ENCODE measurements around the gene TRAK2.

The TRAK2 gene

DNA sequence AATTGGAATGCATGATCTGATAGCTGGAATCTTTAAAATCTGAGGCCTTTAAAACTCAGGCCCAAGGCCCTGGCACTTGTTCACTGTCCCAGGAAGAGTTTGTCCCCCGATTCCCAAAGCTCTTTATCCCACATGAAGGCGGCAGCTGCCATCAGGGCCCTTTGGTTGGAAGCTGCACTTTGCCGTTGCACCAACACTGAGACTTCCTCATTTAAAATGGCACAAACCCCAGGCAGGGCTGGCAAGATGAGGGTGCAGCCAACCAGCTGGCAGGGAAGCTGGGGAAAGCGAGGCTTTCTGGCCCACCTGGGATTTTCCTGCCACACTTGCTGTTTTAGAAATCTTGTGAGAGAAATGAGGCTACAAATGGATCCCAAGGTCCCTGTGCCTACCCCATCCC lies 100.4 kb downstream of the TRAK2 start:
- TF ChIP-seq, protein P1, sequence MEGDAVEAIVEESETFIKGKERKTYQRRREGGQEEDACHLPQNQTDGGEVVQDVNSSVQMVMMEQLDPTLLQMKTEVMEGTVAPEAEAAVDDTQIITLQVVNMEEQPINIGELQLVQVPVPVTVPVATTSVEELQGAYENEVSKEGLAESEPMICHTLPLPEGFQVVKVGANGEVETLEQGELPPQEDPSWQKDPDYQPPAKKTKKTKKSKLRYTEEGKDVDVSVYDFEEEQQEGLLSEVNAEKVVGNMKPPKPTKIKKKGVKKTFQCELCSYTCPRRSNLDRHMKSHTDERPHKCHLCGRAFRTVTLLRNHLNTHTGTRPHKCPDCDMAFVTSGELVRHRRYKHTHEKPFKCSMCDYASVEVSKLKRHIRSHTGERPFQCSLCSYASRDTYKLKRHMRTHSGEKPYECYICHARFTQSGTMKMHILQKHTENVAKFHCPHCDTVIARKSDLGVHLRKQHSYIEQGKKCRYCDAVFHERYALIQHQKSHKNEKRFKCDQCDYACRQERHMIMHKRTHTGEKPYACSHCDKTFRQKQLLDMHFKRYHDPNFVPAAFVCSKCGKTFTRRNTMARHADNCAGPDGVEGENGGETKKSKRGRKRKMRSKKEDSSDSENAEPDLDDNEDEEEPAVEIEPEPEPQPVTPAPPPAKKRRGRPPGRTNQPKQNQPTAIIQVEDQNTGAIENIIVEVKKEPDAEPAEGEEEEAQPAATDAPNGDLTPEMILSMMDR (conservative IDR thresholded peaks at IDR 0.05): no peak
- TF ChIP-seq ZFX (IDR thresholded peaks at IDR 0.05): no peak

GRCh38 chr2:201349601-201350000 lies 101.7 kb downstream of the TRAK2 start:
- H3K27ac ChIP-seq: no peak overlapping the region
- TF ChIP-seq, protein P1 (conservative IDR thresholded peaks at IDR 0.05): no peak
- TF ChIP-seq ZFX (IDR thresholded peaks at IDR 0.05): no peak

More for the DNA sequence above, 100.4 kb downstream of the TRAK2 start:
- no peak overlapping the region for H3K27ac ChIP-seq

GRCh38 chr2:201348758-201349157 lies 102.5 kb downstream of the TRAK2 start:
- H3K27ac ChIP-seq: no peak overlapping the region
- TF ChIP-seq ZFX (IDR thresholded peaks at IDR 0.05): no peak
- TF ChIP-seq, protein P1 (conservative IDR thresholded peaks at IDR 0.05): no peak

GRCh38 chr2:201347138-201347537 lies 104.1 kb downstream of the TRAK2 start:
- TF ChIP-seq, protein P1 (conservative IDR thresholded peaks at IDR 0.05): no peak
- no peak for TF ChIP-seq ZFX (IDR thresholded peaks at IDR 0.05)
- H3K27ac ChIP-seq: no peak overlapping the region

DNA sequence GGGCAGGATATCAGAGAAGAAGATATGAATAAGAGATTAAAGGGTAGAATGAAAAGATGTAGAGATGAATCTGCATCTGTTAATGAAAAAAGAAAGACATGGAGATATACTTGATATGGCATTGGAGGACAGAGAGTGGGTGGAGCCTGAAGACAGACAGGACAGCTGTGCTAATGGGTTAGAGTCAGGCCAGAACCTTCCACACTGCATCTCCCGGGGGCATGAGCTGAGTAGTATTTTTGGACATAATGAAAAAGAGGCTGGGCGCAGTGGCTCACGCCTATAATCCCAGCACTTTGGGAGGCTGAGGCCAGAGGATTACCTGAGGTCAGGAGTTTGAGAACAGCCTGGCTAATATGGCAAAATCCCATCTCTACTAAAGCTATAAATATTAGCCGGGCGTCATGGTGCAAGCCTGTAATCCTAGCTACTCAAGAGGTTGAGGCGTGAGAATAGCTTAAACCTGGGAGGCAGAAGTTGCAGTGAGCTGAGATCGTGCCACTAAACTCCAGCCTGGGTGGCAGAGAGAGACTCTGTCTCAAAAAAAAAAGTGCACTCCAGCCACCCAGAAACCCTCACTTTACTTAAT lies 105.5 kb downstream of the TRAK2 start:
- H3K27ac ChIP-seq: no peak overlapping the region
- no peak for TF ChIP-seq ZFX (IDR thresholded peaks at IDR 0.05)
- TF ChIP-seq, protein P1 (conservative IDR thresholded peaks at IDR 0.05): no peak

- no peak overlapping the region for H3K27ac ChIP-seq
- TF ChIP-seq, protein P1 (conservative IDR thresholded peaks at IDR 0.05): no peak; the same call in 1 of the 2 replicates
- TF ChIP-seq ZFX (IDR thresholded peaks at IDR 0.05): no peak
Observed at GRCh38 chr2:201344663-201345366, 106.4 kb downstream of the TRAK2 start.

DNA sequence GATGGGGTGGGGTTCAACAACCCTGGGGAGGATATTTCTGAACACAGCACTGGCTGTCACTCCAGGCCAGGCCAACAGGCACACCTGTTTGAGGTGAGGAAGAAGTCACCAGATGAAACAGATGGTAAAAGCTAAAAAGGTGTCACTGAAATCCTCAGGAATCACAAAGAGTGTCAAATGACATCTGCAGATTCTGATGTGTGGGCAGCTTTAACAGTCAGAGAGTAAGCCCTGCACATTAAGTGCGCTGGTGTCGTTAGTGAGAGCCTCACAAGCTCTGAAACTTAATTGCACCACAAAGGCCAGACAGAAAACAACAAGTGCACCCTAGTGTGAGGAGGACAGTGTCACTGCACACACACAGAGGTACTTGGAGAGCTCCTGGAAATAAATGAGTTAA lies 107.7 kb downstream of the TRAK2 start:
- no peak for TF ChIP-seq ZFX (IDR thresholded peaks at IDR 0.05)
- TF ChIP-seq, protein P1 (conservative IDR thresholded peaks at IDR 0.05): no peak
- H3K27ac ChIP-seq: no peak overlapping the region

Data from C4-2B (cell line).